ENCODE data around the gene CD81. TPM values are rescaled to one million over a fixed set of nuclear protein-coding genes. Genes with fewer than 3 reads are reported as not detected.

The CD81 gene
- total and polyA plus RNA-seq, 9 of the 15 experiments (the other 6 are each of a cell fraction or from before 2014, with no cell fraction given), result 2.4 to 189 (median 61.7) TPM

GRCh38 chr11:2444821-2445745, 68.0 kb downstream of the CD81 start, which contains the start of gene KCNQ1:
Gene KCNQ1 (plus strand): TSS chr11:2445008. CDS start chr11:2445099, 91 bp downstream.
- Histone ChIP-seq H3K4me2 (ENCODE audit: insufficient read depth, low read length) (no peak within 1 kb of the TSS), H3K4me1 (replicated peaks in 1 of 2; ENCODE audit: control insufficient read depth in 2 of 2, insufficient read depth in 2 of 2, low read length in 2 of 2) (peaks cover 0 to 27% of the 10 kb centered on the region in 2 experiments; a peak in 2 of 5 replicates), H4K20me1 (replicated peaks; ENCODE audit: control insufficient read depth, insufficient read depth, low read length) (peaks cover 12% of the 10 kb centered on the region), H2AFZ (ENCODE audit: low read depth, low read length) (no peak within 1 kb of the TSS), H3K4me3 (no peak within 1 kb of the TSS), H3K9me3 (replicated peaks; ENCODE audit: control insufficient read depth, insufficient read depth, low read depth, low read length) (no peaks in the 10 kb centered on the region), H3K79me2 (ENCODE audit: control insufficient read depth, insufficient read depth, low read length) (no peaks in the 10 kb centered on the region), H3K9me1 (ENCODE audit: control insufficient read depth, insufficient read depth, low read length) (no peaks in the 10 kb centered on the region), H3K9ac (ENCODE audit: insufficient read depth in 1 of 2, low read depth in 2 of 2, low read length in 2 of 2) (no peak within 1 kb of the TSS), H3K36me3 (ENCODE audit: control insufficient read depth, insufficient read depth, low read length) (no peaks in the 10 kb centered on the region), H3K27me3 (ENCODE audit: control insufficient read depth in 2 of 2, insufficient read depth in 2 of 2, low read length in 2 of 2) (peaks cover 2 to 43% of the 10 kb centered on the region in 2 experiments; a peak in 2 of 5 replicates), H3K27ac (ENCODE audit: extremely low read depth, low read depth, low read length) (no peak within 1 kb of the TSS)
- BruUV-seq (replicated peaks), result no TSS peak
- FAIRE-seq (no peak), ATAC-seq (peak; percentile 98), DNase-seq (ENCODE audit: extremely low read depth in 1 of 4, low spot score in 3 of 4) (peak; percentile 48 to 98 (median 94))
- in situ Hi-C loops (cut with MboI), result no loop called here
- ChIA-PET POLR2A (interaction anchor here (0.7 to 0.8 kb wide), 2 partner anchors 80 to 85 kb away, joined by 3 read pairs; no protein-coding TSS in a partner anchor), CTCF (ENCODE audit: low intra/inter-chr PET ratio) (no interaction called here)
- intact Hi-C loops (cut with micrococcal nuclease), result no loop called here
- 53% methylated on average over 27 of the region's 116 CpGs for WGBS (ENCODE audit: insufficient coverage, low coverage, missing lambda C conversion rate)
- TF ChIP-seq ZKSCAN1 (IDR thresholded peaks at IDR 0.05; ENCODE audit: low read depth, low read length) (no peak), POLR2B (IDR thresholded peaks at IDR 0.05; ENCODE audit: low read depth, partially characterized antibody) (no peak), PTRF (tag; IDR thresholded peaks at IDR 0.05) (no peak), ZNF592 (IDR thresholded peaks at IDR 0.05) (no peak), MIER1 (IDR thresholded peaks at IDR 0.05; ENCODE audit: low read depth) (no peak), ZNF407 (IDR thresholded peaks at IDR 0.05; ENCODE audit: low read depth) (no peak)
